GM12864 (cell line): ENCODE results near the gene NTF4.

Source experiments
- DNase-seq: peaks from one replicate; pipeline ENCODE4 v3.0.0-alpha.2; 2011; ENCODE audit warnings: low read depth
- H3K4me3 ChIP-seq: 2 replicates; pipeline ENCODE4 v1.5.1; 2011; ENCODE audit warnings: mild to moderate bottlenecking, low read depth, low read length, control low read depth
- CTCF ChIP-seq: IDR thresholded peaks from 2 replicates; pipeline ENCODE4 v1.5.1; 2011; ENCODE audit warnings: low read depth, mild to moderate bottlenecking, moderate library complexity, low read length, control low read depth, inconsistent platforms; ENCODE audit errors: missing control alignments

Gene NTF4

GRCh38 chr19:49086296-49086695 is 21.7 kb upstream of the NTF4 start:
- no peak for TF ChIP-seq CTCF
- peak overlapping the region; percentile 97 for H3K4me3 ChIP-seq
- no peak for DNase-seq

- peak overlapping the region; percentile 97 for H3K4me3 ChIP-seq
- no peak for TF ChIP-seq CTCF
- no peak for DNase-seq
Observed at GRCh38 chr19:49085868-49086232, 21.2 kb upstream of the NTF4 start.

GRCh38 chr19:49085020-49085867 is 20.6 kb upstream of the NTF4 start, which contains the start of gene SNRNP70:
SNRNP70 (plus strand) TSS chr19:49085451; CDS start chr19:49086415, 964 bp downstream.
- DNase-seq = peak; percentile 97

GRCh38 chr19:49084206-49085019 is 19.8 kb upstream of the NTF4 start:
- H3K4me3 ChIP-seq = peak overlapping the region; percentile 97
- TF ChIP-seq CTCF = no peak
- no peak for DNase-seq

More at GRCh38 chr19:49085020-49085867, 20.6 kb upstream of the NTF4 start, which contains the start of gene SNRNP70:
- no peak for TF ChIP-seq CTCF
- peak within 1 kb of the TSS; percentile 97 for H3K4me3 ChIP-seq

GRCh38 chr19:49081273-49081672 is 16.7 kb upstream of the NTF4 start:
- no peak overlapping the region for H3K4me3 ChIP-seq
- no peak for DNase-seq
- TF ChIP-seq CTCF = no peak

- DNase-seq = no peak
- TF ChIP-seq CTCF = no peak
Observed at GRCh38 chr19:49080392-49080791, 15.8 kb upstream of the NTF4 start.

More at GRCh38 chr19:49080392-49080791, 15.8 kb upstream of the NTF4 start:
- no peak overlapping the region for H3K4me3 ChIP-seq
